HepG2 (cell line): ENCODE measurements around the gene FCAR. TPM values are rescaled to one million over a fixed set of nuclear protein-coding genes. Genes with fewer than 3 reads are reported as not detected.
"Not testable (repeated sequence)": the region's sequence is repeated elsewhere in the genome, so short reads cannot be mapped to it uniquely, and the experiment has no call there.

ENCODE experiments used
- ATAC-seq: fragments of 200-7000 bp; cut with Tn5 transposase; 3 replicates; pipeline ENCODE4 v1.9.1; 2020; ENCODE audit warnings: mild to moderate bottlenecking, moderate library complexity
- BruUV-seq: library from RNA; stranded (reverse); fragments of 400-500 nt; replicated peaks from 2 replicates; lab custom pipeline; 2021; lab: Mats Ljungman, UMichigan
- CTCF ChIA-PET: fragments of 300-600 bp; formaldehyde crosslinking; extraction: SDS; loops from one replicate; lab custom pipeline; 2021; ENCODE audit warnings: low total read pairs, inconsistent platforms, low intra/inter-chr PET ratio; lab: Yijun Ruan, JAX
- POLR2A ChIA-PET: fragments of 350-600 bp; sonication (Branson Sonifier 250); formaldehyde crosslinking; loops from one replicate; lab custom pipeline; 2020; ENCODE audit warnings: antibody characterized with exemption, inconsistent platforms; lab: Yijun Ruan, JAX
- DNase-seq: peaks from one replicate; pipeline ENCODE4 v3.0.0-alpha.2; 2015; ENCODE audit warnings: low spot score
- FAIRE-seq: peaks from 3 replicates; lab custom pipeline; 2011; peaks lifted over from hg19 to GRCh38; lab: Jason Lieb, UNC
- H2AFZ ChIP-seq: one replicate; pipeline ENCODE4 v1.6.1; 2011; ENCODE audit warnings: low read length, inconsistent platforms
- H3K27ac ChIP-seq: fragments of 300-600 bp; 3 replicates; pipeline ENCODE4 v1.8.0; 2011; ENCODE audit warnings: mixed run types, mild to moderate bottlenecking, mixed read lengths, low read length, inconsistent platforms; ENCODE audit not compliant: insufficient read depth; ENCODE audit errors: extremely low read length
- H3K27me3 ChIP-seq, 2 experiments: fragments of 200-600 bp in 1 of 2; 2 replicates in 1 of 2; 3 replicates in 1 of 2; pipeline versions ENCODE4 v1.6.0 to v1.8.0; 2011; ENCODE audit warnings: low read length in 2 of 2, mild to moderate bottlenecking in 2 of 2, moderate library complexity in 2 of 2, inconsistent platforms in 1 of 2; ENCODE audit not compliant: insufficient read depth in 2 of 2, control insufficient read depth in 1 of 2
- H3K36me3 ChIP-seq, 2 experiments: fragments of 200-600 bp in 1 of 2; replicated peaks in 1 of 2; 2 replicates in 1 of 2; 3 replicates in 1 of 2; pipeline versions ENCODE4 v1.5.1 to v1.8.0; 2011; ENCODE audit warnings: low read length in 2 of 2, inconsistent platforms in 1 of 2; ENCODE audit not compliant: insufficient read depth in 2 of 2, control insufficient read depth in 1 of 2
- H3K4me1 ChIP-seq: 2 replicates; pipeline ENCODE4 v1.5.1; 2012; ENCODE audit warnings: low read length, inconsistent platforms; ENCODE audit not compliant: insufficient read depth
- H3K4me2 ChIP-seq: 2 replicates; pipeline ENCODE4 v1.6.0; 2011; ENCODE audit warnings: low read depth, low read length, inconsistent platforms
- H3K4me3 ChIP-seq, 3 experiments: fragments of 200-600 bp in 1 of 3; sonication (generic), shearing (Covaris generic) in 1 of 3; replicated peaks in 1 of 3; 2 replicates each; pipeline ENCODE4 v1.5.1; 2011 to 2016; ENCODE audit warnings: low read length in 3 of 3, inconsistent platforms in 2 of 3, low read depth in 2 of 3, mild to moderate bottlenecking in 2 of 3, control low read depth in 1 of 3, mixed read lengths in 1 of 3; ENCODE audit not compliant: insufficient read depth in 1 of 3
- H3K79me2 ChIP-seq: one replicate; pipeline ENCODE4 v1.6.1; 2011; ENCODE audit warnings: low read length, inconsistent platforms; ENCODE audit not compliant: insufficient read depth
- H3K9ac ChIP-seq: 2 replicates; pipeline ENCODE4 v1.6.0; 2011; ENCODE audit warnings: mild to moderate bottlenecking, low read depth, low read length, inconsistent platforms; ENCODE audit not compliant: insufficient read depth
- H3K9me3 ChIP-seq: 2 replicates; pipeline ENCODE4 v1.5.1; 2012; ENCODE audit warnings: mild to moderate bottlenecking, low read length
- H4K20me1 ChIP-seq: 2 replicates; pipeline ENCODE4 v1.6.0; 2011; ENCODE audit warnings: inconsistent platforms, mild to moderate bottlenecking, low read length, moderate library complexity; ENCODE audit not compliant: insufficient read depth
- KDM5B ChIP-seq: sonication (generic); formaldehyde crosslinking; IDR thresholded peaks from 2 replicates; pipeline ENCODE4 v1.4.0; 2020; ENCODE audit warnings: missing genetic modification reagents, mild to moderate bottlenecking, borderline replicate concordance
- NFE2 ChIP-seq: sonication (generic); formaldehyde crosslinking; IDR thresholded peaks from 2 replicates; pipeline ENCODE4 v1.4.0; 2020; ENCODE audit warnings: missing genetic modification reagents
- SRY ChIP-seq: sonication (generic); formaldehyde crosslinking; IDR thresholded peaks from 2 replicates; pipeline ENCODE4 v1.8.0; 2022; ENCODE audit warnings: mild to moderate bottlenecking, missing genetic modification reagents
- WGBS: methylation state at CpG from one replicate; pipeline ENCODE4 v1.1.6; 2017; ENCODE audit warnings: low lambda C conversion rate; 5-methylcytosine and 5-hydroxymethylcytosine counted together
- in situ Hi-C: cut with HindIII; loops from 2 replicates; pipeline ENCODE4 v1.10.0; 2017; ENCODE audit warnings: low pct_unique_long_range_greater_than_20kb; ENCODE audit not compliant: extremely low pct_ligation_motif_present
- intact Hi-C: fragments of 100-400 bp; cut with micrococcal nuclease; formaldehyde crosslinking; loops from one replicate; pipeline ENCODE4 v1.10.0; 2022; ENCODE audit not compliant: unreplicated experiment
- polyA plus RNA-seq, 8 experiments: library from polyadenylated mRNA; depleted of rRNA in 3 of 8; stranded (reverse) in 7 of 8; unstranded in 1 of 8; fragments of >200 nt; fragmentation: Illumina TruSeq in 4 of 8; extraction: Trizol in 4 of 8; gene quantifications; 2 replicates each; pipeline versions ENCODE4 v1.2.1 to v1.2.3, GENCODE V29; 2011 to 2016; ENCODE audit warnings: low read depth in 4 of 8, missing spikeins in 1 of 8, mixed read lengths in 1 of 8; ENCODE audit not compliant: insufficient read depth in 1 of 8
- total RNA-seq, 5 experiments: library from RNA; depleted of rRNA; stranded (reverse); fragments of >200 nt; fragmentation: Illumina TruSeq; extraction: Trizol; gene quantifications; 2 replicates each; pipeline ENCODE4 v1.2.3, GENCODE V29; 2016; ENCODE audit warnings: low read depth in 1 of 5
- TF ChIP-seq, protein P1 (sequence below): sonication (generic); formaldehyde crosslinking; IDR thresholded peaks from 2 replicates; pipeline ENCODE4 v1.4.0; 2020; ENCODE audit warnings: mild to moderate bottlenecking, missing genetic modification reagents
- TF ChIP-seq, protein P2 (sequence below): sonication (generic); formaldehyde crosslinking; IDR thresholded peaks from 2 replicates; pipeline ENCODE4 v1.5.1; 2020; ENCODE audit warnings: missing genetic modification reagents, mild to moderate bottlenecking, borderline replicate concordance

FCAR gene
- total and polyA plus RNA-seq, 2 of the 13 experiments (the other 11 are each of a cell fraction or from before 2014, with no cell fraction given) = not detected

GRCh38 chr19:54873990-54874389 lies at the start of gene FCAR (continued):
- TF ChIP-seq, protein P1, sequence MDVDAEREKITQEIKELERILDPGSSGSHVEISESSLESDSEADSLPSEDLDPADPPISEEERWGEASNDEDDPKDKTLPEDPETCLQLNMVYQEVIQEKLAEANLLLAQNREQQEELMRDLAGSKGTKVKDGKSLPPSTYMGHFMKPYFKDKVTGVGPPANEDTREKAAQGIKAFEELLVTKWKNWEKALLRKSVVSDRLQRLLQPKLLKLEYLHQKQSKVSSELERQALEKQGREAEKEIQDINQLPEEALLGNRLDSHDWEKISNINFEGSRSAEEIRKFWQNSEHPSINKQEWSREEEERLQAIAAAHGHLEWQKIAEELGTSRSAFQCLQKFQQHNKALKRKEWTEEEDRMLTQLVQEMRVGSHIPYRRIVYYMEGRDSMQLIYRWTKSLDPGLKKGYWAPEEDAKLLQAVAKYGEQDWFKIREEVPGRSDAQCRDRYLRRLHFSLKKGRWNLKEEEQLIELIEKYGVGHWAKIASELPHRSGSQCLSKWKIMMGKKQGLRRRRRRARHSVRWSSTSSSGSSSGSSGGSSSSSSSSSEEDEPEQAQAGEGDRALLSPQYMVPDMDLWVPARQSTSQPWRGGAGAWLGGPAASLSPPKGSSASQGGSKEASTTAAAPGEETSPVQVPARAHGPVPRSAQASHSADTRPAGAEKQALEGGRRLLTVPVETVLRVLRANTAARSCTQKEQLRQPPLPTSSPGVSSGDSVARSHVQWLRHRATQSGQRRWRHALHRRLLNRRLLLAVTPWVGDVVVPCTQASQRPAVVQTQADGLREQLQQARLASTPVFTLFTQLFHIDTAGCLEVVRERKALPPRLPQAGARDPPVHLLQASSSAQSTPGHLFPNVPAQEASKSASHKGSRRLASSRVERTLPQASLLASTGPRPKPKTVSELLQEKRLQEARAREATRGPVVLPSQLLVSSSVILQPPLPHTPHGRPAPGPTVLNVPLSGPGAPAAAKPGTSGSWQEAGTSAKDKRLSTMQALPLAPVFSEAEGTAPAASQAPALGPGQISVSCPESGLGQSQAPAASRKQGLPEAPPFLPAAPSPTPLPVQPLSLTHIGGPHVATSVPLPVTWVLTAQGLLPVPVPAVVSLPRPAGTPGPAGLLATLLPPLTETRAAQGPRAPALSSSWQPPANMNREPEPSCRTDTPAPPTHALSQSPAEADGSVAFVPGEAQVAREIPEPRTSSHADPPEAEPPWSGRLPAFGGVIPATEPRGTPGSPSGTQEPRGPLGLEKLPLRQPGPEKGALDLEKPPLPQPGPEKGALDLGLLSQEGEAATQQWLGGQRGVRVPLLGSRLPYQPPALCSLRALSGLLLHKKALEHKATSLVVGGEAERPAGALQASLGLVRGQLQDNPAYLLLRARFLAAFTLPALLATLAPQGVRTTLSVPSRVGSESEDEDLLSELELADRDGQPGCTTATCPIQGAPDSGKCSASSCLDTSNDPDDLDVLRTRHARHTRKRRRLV (CRISPR knock-in tag) = no peak
- TF ChIP-seq, protein P2, sequence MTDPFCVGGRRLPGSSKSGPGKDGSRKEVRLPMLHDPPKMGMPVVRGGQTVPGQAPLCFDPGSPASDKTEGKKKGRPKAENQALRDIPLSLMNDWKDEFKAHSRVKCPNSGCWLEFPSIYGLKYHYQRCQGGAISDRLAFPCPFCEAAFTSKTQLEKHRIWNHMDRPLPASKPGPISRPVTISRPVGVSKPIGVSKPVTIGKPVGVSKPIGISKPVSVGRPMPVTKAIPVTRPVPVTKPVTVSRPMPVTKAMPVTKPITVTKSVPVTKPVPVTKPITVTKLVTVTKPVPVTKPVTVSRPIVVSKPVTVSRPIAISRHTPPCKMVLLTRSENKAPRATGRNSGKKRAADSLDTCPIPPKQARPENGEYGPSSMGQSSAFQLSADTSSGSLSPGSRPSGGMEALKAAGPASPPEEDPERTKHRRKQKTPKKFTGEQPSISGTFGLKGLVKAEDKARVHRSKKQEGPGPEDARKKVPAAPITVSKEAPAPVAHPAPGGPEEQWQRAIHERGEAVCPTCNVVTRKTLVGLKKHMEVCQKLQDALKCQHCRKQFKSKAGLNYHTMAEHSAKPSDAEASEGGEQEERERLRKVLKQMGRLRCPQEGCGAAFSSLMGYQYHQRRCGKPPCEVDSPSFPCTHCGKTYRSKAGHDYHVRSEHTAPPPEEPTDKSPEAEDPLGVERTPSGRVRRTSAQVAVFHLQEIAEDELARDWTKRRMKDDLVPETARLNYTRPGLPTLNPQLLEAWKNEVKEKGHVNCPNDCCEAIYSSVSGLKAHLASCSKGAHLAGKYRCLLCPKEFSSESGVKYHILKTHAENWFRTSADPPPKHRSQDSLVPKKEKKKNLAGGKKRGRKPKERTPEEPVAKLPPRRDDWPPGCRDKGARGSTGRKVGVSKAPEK (CRISPR knock-in tag) = no peak
- TF ChIP-seq KDM5B = no peak
- TF ChIP-seq SRY (CRISPR knock-in tag) = no peak
- no peak for TF ChIP-seq NFE2 (CRISPR knock-in tag)

DNA sequence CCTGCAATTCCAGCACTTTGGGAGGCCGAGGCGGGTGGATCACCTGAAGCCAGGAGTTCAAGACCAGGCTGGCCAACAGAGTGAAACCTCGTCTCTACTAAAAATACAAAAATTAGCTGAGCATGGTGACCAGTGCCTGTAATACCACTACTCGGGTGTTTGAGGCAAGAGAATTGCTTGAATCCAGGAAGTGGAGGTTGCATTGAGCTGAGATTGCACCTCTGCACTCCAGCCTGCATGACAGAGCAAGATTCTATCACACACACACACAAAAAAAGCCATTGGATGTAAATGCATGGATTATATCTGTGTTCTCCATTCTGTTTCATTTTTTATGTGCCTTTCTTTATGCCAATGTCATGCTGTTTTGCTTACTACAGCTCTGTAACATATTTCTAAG lies 49.6 kb upstream of the FCAR start:
- 0% methylated on average over 4 of the region's 4 CpGs for WGBS

DNA sequence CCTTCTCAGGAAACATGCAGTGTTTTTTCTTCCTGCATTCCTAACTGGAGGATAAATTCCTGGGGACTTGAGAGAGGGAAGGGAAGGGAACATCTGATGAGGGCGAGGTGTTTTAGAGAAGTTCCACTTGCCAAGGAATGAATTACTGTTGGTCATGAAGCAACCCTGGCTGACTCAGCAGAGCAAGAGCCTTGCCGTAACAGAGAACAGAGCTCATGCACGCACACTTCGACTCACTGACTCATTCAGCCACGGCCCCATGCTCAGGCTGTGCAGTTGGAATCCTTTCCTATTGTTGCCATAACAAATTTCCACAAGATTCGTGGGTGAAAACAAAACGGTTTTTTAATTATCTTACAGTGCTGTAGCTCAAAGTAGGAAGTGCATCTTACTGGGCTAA lies 48.7 kb upstream of the FCAR start:
- H3K4me2 ChIP-seq, ATAC-seq, DNase-seq, H3K4me1 ChIP-seq, FAIRE-seq, H3K27me3 ChIP-seq, BruUV-seq, H3K79me2 ChIP-seq, H3K9me3 ChIP-seq, H4K20me1 ChIP-seq, POLR2A ChIA-PET, H2AFZ ChIP-seq, H3K36me3 ChIP-seq, H3K27ac ChIP-seq, H3K9ac ChIP-seq, CTCF ChIA-PET, H3K4me3 ChIP-seq, intact Hi-C loops, in situ Hi-C loops: not testable (repeated sequence)
- WGBS = 0% methylated on average over 2 of the region's 7 CpGs

More for the DNA sequence above, 49.6 kb upstream of the FCAR start:
- H3K4me1 ChIP-seq, H3K27ac ChIP-seq, DNase-seq, in situ Hi-C loops, H3K79me2 ChIP-seq, H4K20me1 ChIP-seq, FAIRE-seq, H3K4me2 ChIP-seq, CTCF ChIA-PET, BruUV-seq, H2AFZ ChIP-seq, H3K9ac ChIP-seq, H3K36me3 ChIP-seq, ATAC-seq, intact Hi-C loops, H3K4me3 ChIP-seq, H3K27me3 ChIP-seq, H3K9me3 ChIP-seq, POLR2A ChIA-PET: not testable (repeated sequence)
